ENCODE measurements around the gene HMCN2. TPM values are rescaled to one million over a fixed set of nuclear protein-coding genes. Genes with fewer than 3 reads are reported as not detected.

The HMCN2 gene
- total RNA-seq, 1 donor from 2014 or later, result not detected

DNA sequence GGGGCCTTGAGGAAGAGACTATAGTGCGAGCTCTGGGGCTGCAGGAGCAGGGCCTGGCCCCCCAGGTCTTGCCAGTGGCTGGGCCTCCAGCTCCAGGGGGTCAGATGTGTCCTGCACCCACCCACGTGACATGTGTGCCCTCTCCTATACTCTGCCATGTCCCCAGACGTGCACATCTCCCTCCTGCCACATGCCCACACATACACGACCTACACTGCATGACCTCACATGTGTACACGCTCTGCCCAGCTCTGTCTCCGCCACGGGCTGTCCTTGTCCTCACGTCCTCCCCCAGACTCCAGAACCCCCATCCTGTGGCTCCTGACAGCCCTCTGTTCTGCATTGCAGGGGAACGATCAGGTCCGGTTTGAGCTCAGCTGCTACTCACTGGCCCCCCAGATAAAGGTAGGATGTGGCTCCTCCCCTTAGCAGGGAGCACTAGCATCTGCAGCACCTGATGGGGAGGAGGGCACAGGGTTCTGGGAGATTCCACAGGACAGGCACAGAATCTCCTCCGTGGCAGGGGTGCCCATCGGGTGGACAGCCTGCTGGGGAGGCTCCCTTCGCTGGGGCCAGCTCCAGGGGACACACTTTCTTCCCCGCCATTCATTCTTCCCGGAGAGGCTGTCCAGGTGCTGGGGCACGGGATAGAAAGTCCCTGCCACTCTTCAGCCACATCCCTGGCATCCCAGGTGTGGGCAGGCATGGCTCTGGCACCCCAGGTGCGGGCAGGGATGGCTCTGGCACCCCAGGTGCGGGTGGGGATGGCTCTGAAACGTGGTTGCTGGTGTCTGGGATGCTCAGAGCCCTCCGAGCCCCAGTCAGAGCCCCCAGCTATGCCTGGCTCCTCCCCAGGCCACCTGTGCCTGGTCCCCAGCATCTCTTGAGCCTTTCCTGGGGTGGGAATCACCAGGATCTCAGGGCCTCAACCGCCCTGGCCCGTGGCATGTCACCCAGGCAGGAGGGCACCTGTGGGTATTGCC lies 198.5 kb downstream of the HMCN2 start:
- Mint-ChIP-seq H3K4me1 (ENCODE audit: low read depth) (no peaks in the 10 kb centered on the region), H3K27ac (no peak overlapping the region), H3K9me3 (no peaks in the 10 kb centered on the region), H3K27me3 (ENCODE audit: insufficient read depth) (peaks cover 28% of the 10 kb centered on the region), H3K36me3 (ENCODE audit: low read depth) (no peaks in the 10 kb centered on the region), H3K4me3 (no peak overlapping the region)
- DNase-seq (ENCODE audit: low spot score), result no peak
- intact Hi-C loops (cut with micrococcal nuclease), result loop anchor here (5.0 kb wide), 1 partner anchor 583 kb away; no protein-coding TSS in a partner anchor

DNA sequence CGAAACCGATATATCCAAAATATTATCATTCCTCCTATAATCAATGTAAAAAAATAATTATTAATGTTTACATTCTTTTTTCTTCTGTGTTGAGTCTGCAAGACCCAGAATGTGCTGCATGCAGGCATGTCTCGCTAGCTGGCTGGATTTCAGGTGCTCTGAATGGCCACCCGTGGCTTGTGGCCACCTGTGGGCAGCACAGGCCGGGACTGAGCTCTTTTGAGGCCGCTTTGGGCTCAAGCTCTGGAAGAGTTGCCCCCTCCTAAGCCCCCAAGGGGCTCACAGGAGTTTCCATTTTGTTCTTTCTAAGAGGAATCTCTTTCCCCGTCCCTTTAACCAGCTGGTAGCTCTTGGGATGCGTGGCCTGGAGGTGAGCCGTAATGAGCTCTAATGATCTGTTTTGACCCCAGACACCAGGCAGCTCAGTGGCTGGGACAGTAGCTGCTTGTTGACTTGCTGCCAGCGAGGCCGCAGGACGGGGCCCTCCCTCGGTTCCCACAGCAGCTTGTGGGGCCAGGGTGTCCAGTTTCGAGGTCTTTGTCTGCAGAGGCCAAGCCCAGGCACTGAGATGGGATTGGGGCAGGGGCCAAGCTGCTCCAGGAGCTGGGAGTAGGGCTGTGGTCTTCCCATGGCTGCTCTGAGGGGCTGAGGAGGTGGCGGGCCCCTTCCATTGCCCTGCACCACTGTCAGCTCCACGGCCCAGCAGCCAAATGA lies 200.0 kb downstream of the HMCN2 start:
- H3K4me1 Mint-ChIP-seq (ENCODE audit: low read depth), result no peaks in the 10 kb centered on the region
- intact Hi-C loops (cut with micrococcal nuclease), result no loop called here
- H3K27ac Mint-ChIP-seq, result no peak overlapping the region
- DNase-seq (ENCODE audit: low spot score), result no peak
- H3K36me3 Mint-ChIP-seq (ENCODE audit: low read depth), result no peaks in the 10 kb centered on the region
- H3K4me3 Mint-ChIP-seq, result no peak overlapping the region
- H3K9me3 Mint-ChIP-seq, result no peaks in the 10 kb centered on the region
- H3K27me3 Mint-ChIP-seq (ENCODE audit: insufficient read depth), result peaks cover 27% of the 10 kb centered on the region

DNA sequence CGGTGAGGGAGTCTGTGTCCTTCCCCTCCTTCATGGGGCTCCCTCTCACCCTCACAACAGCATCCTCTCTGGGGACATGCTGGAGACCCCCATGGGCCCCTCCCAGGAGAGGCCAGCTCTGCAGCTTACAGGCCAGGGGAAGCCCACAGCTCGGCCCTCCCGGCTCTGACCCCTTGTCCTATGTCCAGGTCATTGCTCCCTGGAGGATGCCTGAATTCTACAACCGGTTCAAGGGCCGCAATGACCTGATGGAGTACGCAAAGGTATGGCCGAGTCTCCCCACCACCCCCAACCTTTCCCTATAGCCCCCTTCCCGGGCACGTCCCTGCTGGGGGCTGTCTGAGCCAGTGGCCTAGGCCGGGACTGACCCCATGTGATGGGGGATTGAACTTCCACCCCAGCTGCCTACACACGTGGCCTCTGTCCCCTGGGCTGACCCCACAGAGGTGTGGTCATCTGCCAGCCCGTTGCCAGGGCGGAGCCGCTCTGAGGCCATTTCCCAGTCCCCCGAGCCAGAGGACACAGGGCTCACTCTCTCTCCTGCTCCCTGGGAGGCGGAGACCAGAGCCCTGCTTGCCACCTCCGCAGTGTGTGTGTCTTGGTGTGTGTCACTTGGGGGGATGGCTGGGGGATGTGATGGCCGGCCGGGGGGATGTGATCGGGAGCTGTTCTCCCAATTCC lies 201.1 kb downstream of the HMCN2 start:
- Mint-ChIP-seq H3K36me3 (ENCODE audit: low read depth) (no peaks in the 10 kb centered on the region), H3K27ac (no peak overlapping the region), H3K4me1 (ENCODE audit: low read depth) (no peaks in the 10 kb centered on the region), H3K9me3 (no peaks in the 10 kb centered on the region), H3K4me3 (no peak overlapping the region), H3K27me3 (ENCODE audit: insufficient read depth) (peaks cover 29% of the 10 kb centered on the region)
- intact Hi-C loops (cut with micrococcal nuclease), result no loop called here
- no peak for DNase-seq (ENCODE audit: low spot score)

DNA sequence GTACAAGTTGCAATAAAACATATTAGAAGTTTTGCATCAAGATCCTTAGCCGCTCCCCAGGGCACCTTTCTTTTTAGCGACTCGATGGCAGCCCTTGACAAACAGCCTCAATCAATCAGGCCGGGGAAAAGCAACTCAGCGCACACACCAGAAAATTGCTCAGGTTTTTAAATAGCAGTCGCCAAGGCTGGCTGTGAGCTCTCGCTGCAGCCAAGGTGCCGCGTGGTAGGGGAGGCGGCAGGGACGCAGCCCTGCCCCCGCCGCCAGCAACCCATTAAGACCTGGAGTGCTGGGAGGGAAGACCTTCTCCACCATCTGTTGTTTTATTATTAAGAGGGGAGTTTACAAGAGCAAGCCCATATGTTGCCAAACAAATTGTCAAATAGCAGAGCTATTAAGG lies 201.8 kb downstream of the HMCN2 start:
- intact Hi-C loops (cut with micrococcal nuclease), result no loop called here
- no peaks in the 10 kb centered on the region for H3K9me3 Mint-ChIP-seq
- H3K4me3 Mint-ChIP-seq, result no peak overlapping the region
- H3K27ac Mint-ChIP-seq, result no peak overlapping the region
- H3K36me3 Mint-ChIP-seq (ENCODE audit: low read depth), result no peaks in the 10 kb centered on the region
- peaks cover 29% of the 10 kb centered on the region for H3K27me3 Mint-ChIP-seq (ENCODE audit: insufficient read depth)
- DNase-seq (ENCODE audit: low spot score), result no peak
- no peaks in the 10 kb centered on the region for H3K4me1 Mint-ChIP-seq (ENCODE audit: low read depth)

DNA sequence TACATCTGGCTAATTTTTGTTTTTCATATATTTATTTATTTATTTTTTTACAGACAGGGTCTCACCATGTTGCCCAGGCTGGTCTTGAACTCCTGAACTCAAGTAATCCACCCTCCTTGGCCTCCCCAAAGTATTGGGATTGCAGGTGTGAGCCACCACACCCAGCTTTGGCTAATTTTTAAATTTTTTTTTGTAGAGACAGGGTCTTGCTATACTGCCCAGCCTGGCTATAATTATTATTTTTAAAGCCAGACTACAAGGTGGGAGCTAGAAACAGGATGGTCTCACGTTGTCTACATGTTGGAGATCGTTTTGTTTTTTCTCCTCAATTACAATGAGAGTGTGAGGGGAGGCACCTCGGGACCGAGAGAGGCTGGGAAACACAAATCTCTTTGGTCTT lies 203.0 kb downstream of the HMCN2 start:
- intact Hi-C loops (cut with micrococcal nuclease), result no loop called here
- H3K36me3 Mint-ChIP-seq (ENCODE audit: low read depth), result no peaks in the 10 kb centered on the region
- H3K9me3 Mint-ChIP-seq, result no peaks in the 10 kb centered on the region

DNA sequence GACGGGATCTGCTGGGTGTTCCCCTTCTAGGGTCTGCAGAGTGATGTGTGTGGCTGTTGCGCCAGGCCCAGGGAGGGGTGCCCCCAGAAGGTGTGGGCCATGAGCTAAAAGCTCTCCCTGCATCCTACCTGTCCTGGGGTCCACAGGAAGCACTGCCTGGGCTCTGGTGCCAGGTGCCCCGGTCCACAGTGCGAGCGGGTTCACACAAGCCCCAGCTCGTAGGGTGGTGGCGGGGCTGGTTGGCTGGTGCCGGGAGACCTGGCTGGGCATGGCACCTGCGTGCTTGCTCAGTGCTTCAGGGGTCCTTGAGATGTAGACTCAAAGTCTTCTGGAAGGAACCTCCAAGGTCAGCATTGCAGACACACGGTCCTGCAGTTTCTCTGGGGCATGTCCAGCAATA lies 204.7 kb downstream of the HMCN2 start:
- H3K4me3 Mint-ChIP-seq, result no peak overlapping the region
- intact Hi-C loops (cut with micrococcal nuclease), result no loop called here

More for the DNA sequence above, 203.0 kb downstream of the HMCN2 start:
- Mint-ChIP-seq H3K4me3 (no peak overlapping the region), H3K27me3 (ENCODE audit: insufficient read depth) (peaks cover 28% of the 10 kb centered on the region), H3K4me1 (ENCODE audit: low read depth) (no peaks in the 10 kb centered on the region), H3K27ac (no peak overlapping the region)
- DNase-seq (ENCODE audit: low spot score), result no peak

DNA sequence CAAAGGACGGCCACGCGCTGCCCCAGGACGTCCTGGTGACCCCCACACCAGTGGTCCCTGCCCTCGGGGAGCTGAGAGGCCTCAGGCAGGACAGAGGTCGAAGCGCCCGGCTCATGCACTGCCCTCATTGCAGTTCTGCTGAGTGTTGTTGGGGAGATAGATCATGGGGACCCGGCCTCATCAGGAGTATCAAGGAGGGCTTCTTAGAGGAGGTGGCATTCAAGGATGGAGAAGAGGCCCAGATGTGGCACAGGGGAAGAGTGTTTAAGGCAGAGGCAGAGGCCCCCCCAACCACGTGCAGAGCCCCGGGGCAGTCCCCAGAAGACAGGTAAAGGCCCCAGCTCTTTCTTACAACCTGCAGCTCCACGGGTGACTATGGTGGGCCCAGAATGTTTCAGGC lies 205.4 kb downstream of the HMCN2 start:
- Mint-ChIP-seq H3K9me3 (no peaks in the 10 kb centered on the region), H3K27me3 (ENCODE audit: insufficient read depth) (peaks cover 29% of the 10 kb centered on the region), H3K4me3 (no peak overlapping the region)

More for the DNA sequence above, 204.7 kb downstream of the HMCN2 start:
- Mint-ChIP-seq H3K9me3 (no peaks in the 10 kb centered on the region), H3K27me3 (ENCODE audit: insufficient read depth) (peaks cover 29% of the 10 kb centered on the region), H3K27ac (no peak overlapping the region), H3K4me1 (ENCODE audit: low read depth) (no peaks in the 10 kb centered on the region), H3K36me3 (ENCODE audit: low read depth) (no peaks in the 10 kb centered on the region)
- DNase-seq (ENCODE audit: low spot score), result no peak

DNA sequence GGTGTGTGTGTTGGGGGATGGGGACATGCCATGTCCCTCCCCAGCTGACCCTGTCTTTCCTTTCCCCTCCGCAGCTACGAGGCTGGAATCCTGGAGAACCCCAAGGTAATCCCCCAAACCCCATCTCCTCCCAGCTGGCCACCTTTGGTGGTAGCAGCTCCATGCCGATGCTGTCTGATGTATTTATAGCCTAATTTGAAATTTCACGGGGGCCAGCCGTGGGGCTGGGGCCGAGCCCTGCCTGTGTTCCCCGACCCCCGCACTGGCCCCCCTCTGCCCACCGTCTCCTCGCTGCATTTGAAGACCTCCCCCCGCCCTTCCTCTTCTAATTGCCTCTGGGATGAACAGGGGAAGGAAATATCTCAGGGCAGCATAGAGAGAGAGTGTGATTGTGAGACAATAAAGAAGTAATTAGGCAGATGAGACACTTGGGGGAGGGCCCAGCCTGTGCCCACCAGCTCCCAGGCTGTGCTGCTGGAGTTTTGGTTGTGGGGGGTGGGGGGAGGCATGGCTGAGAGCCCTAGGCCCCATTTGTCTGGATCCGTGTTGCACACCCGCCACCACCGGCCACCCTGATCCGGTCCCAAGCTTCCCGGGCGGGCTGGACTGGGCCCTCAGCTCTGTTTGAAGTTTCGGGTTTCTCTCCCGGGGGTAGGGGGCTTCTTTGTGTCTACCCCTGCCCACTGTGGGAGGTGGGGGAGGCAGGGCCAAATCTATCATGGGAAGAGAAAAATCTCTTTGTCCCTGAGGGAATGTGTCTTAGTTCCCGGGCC lies 206.0 kb downstream of the HMCN2 start:
- intact Hi-C loops (cut with micrococcal nuclease), result no loop called here
- Mint-ChIP-seq H3K36me3 (ENCODE audit: low read depth) (no peaks in the 10 kb centered on the region), H3K4me3 (no peak overlapping the region), H3K4me1 (ENCODE audit: low read depth) (no peaks in the 10 kb centered on the region), H3K27ac (no peak overlapping the region), H3K9me3 (no peaks in the 10 kb centered on the region), H3K27me3 (ENCODE audit: insufficient read depth) (peaks cover 25% of the 10 kb centered on the region)
- DNase-seq (ENCODE audit: low spot score), result no peak

More for the DNA sequence above, 205.4 kb downstream of the HMCN2 start:
- no peaks in the 10 kb centered on the region for H3K4me1 Mint-ChIP-seq (ENCODE audit: low read depth)
- no peaks in the 10 kb centered on the region for H3K36me3 Mint-ChIP-seq (ENCODE audit: low read depth)
- intact Hi-C loops (cut with micrococcal nuclease), result no loop called here
- no peak overlapping the region for H3K27ac Mint-ChIP-seq
- DNase-seq (ENCODE audit: low spot score), result no peak

DNA sequence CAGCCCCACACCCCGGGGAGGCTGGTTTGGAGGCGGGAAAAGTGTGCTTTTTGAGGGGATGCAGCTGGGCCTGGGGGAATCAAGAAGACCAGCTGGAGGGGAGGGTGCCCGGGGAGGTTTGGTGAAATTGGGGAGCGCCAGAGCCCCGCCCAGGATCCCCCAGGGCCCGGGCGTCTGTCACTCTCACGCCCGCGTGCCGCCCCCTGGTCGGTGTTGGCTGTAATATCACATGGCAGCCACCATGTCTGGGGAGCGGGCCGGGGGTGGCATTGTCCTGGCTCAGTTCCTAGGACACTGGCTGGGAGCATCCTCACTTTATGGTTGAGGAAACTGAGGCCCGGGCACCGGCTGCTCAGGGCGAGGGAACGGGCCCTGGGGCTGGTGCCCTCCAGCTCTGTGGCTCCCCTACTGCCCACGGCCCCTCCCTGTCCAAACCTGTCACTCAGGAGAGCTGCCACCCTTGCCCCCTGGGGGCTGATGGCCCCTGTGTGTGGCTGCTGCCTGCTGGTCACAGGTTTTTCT lies 206.7 kb downstream of the HMCN2 start:
- Mint-ChIP-seq H3K4me1 (ENCODE audit: low read depth) (no peaks in the 10 kb centered on the region), H3K36me3 (ENCODE audit: low read depth) (no peaks in the 10 kb centered on the region), H3K9me3 (no peaks in the 10 kb centered on the region), H3K27me3 (ENCODE audit: insufficient read depth) (peaks cover 20% of the 10 kb centered on the region), H3K4me3 (no peak overlapping the region), H3K27ac (no peak overlapping the region)
- DNase-seq (ENCODE audit: low spot score), result no peak
- intact Hi-C loops (cut with micrococcal nuclease), result no loop called here

DNA sequence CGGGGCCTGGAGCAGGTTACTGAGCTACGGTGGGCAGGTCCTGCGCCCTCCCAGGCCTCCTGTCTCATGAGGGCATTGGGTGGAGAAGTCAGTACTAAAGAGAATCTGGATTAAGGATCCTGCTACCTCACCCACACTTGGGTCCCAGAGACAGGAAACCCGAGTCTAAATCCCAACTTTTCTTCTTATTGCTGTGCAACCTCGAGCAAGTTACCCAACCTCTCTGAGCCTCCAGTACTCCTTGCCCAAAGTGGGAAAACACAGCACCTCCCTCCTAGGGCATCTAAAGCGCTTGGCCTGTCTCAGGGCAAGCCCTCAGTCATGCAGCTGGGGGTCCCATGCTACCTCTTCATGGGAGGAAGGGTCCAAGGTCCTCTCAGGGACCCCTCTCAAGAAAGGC lies 207.4 kb downstream of the HMCN2 start:
- H3K9me3 Mint-ChIP-seq, result no peaks in the 10 kb centered on the region
- intact Hi-C loops (cut with micrococcal nuclease), result no loop called here

DNA sequence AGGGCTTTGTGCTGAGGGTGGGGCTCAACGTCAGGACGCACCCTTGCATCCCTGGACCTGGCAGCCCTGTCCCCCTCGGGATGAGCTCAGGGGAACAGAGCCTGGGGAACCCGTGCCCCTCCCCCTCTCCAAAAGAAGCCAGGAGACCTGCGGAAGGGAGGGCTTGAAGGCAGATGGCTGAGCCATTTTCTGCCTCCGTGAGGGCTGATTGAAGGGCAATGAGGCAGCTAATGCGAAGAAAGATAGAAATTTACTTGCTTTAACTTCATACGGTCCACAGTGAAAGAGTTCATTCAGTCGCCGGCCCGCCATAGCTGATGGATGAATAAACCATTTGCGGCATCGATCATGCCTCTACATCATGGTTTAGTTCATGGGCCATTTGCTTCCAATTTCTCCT lies 208.0 kb downstream of the HMCN2 start:
- Mint-ChIP-seq H3K4me1 (ENCODE audit: low read depth) (no peaks in the 10 kb centered on the region), H3K27ac (no peak overlapping the region), H3K27me3 (ENCODE audit: insufficient read depth) (peaks cover 11% of the 10 kb centered on the region), H3K9me3 (no peaks in the 10 kb centered on the region), H3K36me3 (ENCODE audit: low read depth) (no peaks in the 10 kb centered on the region), H3K4me3 (no peak overlapping the region)
- intact Hi-C loops (cut with micrococcal nuclease), result no loop called here
- no peak for DNase-seq (ENCODE audit: low spot score)

More for the DNA sequence above, 207.4 kb downstream of the HMCN2 start:
- no peaks in the 10 kb centered on the region for H3K36me3 Mint-ChIP-seq (ENCODE audit: low read depth)
- no peak overlapping the region for H3K4me3 Mint-ChIP-seq
- H3K27me3 Mint-ChIP-seq (ENCODE audit: insufficient read depth), result peaks cover 13% of the 10 kb centered on the region
- no peak overlapping the region for H3K27ac Mint-ChIP-seq
- no peak for DNase-seq (ENCODE audit: low spot score)
- no peaks in the 10 kb centered on the region for H3K4me1 Mint-ChIP-seq (ENCODE audit: low read depth)

DNA sequence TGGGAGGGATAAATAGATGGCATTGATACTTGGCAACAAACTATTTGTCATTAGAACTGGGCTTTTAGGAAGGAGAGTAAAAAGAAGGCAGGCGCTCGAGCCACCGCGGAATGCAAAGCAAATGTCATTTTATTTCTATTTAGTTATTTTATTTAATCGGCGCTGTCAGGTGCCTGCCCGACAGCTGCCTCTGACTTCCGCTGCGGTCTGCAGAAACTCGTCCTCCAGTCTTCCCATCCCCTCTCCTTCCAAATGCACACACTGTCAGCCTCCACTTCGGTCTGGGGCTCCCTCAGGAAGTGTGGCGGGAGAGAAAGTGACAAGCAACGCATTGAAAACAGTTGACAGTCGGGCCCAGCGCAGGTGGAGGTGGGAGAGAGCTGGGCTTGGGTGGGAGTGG lies 208.5 kb downstream of the HMCN2 start:
- intact Hi-C loops (cut with micrococcal nuclease), result no loop called here
- peaks cover 7% of the 10 kb centered on the region for H3K27me3 Mint-ChIP-seq (ENCODE audit: insufficient read depth)
- H3K9me3 Mint-ChIP-seq, result no peaks in the 10 kb centered on the region
- H3K36me3 Mint-ChIP-seq (ENCODE audit: low read depth), result no peaks in the 10 kb centered on the region
- H3K27ac Mint-ChIP-seq, result no peak overlapping the region
- no peaks in the 10 kb centered on the region for H3K4me1 Mint-ChIP-seq (ENCODE audit: low read depth)
- DNase-seq (ENCODE audit: low spot score), result no peak
- H3K4me3 Mint-ChIP-seq, result no peak overlapping the region

All from activated T-helper 1 cell treated with anti-CD3 and anti-CD28 coated beads, Interleukin-12 subunit alpha, Interleukin-12 subunit beta, Interleukin-2, Interleukin-4 antibody, amounts not matched to agents 30 ng/mL and 10 ng/mL and 1 ng/mL, durations not matched to agents 14 hours and 24 hours and 36 hours (primary cell).